Inflammatory macrophage (primary cell): ENCODE data around the gene COG3.
"Not testable (repeated sequence)": the region's sequence is repeated elsewhere in the genome, so short reads cannot be mapped to it uniquely, and the experiment has no call there.

Source experiments
- DNase-seq, 2 donors: peaks; one replicate each; pipeline ENCODE4 v3.0.0-alpha.2; 2020 to 2022
- total RNA-seq, 18 experiments: gene quantifications; one replicate each; lab custom pipeline; 2026; ENCODE audit warnings: mixed read lengths in 6 of 18, inconsistent platforms in 2 of 18; lab: John Stamatoyannopoulos, UW

The COG3 gene
- total RNA-seq: 30.5 to 54.7 (median 45.6) reads per million in 18 experiments

GRCh38 chr13:45464687-45465453 lies at the start of gene COG3:
COG3 (plus strand) TSS chr13:45464939; CDS start chr13:45465037, 98 bp downstream.
- peak; percentile 96 to 98 for DNase-seq

GRCh38 chr13:45415112-45415511 lies 49.6 kb upstream of the COG3 start:
- DNase-seq: no peak

- no peak for DNase-seq
Observed at GRCh38 chr13:45416516-45417128, 48.1 kb upstream of the COG3 start.

GRCh38 chr13:45417790-45418534 lies 46.8 kb upstream of the COG3 start, which contains the start of gene SLC25A30:
SLC25A30 (minus strand) TSS chr13:45418373; CDS start chr13:45411425, 6,948 bp downstream.
- DNase-seq: peak; percentile 91 to 95

- DNase-seq: not testable (repeated sequence)
Observed at GRCh38 chr13:45419389-45419788, 45.4 kb upstream of the COG3 start.

- DNase-seq: no peak
Observed at GRCh38 chr13:45419945-45420344, 44.8 kb upstream of the COG3 start.

- no peak for DNase-seq
Observed at GRCh38 chr13:45422731-45423292, 41.9 kb upstream of the COG3 start.

GRCh38 chr13:45426056-45426841 lies 38.5 kb upstream of the COG3 start:
- peak; percentile 49 to 55 for DNase-seq

- DNase-seq: no peak
Observed at GRCh38 chr13:45432737-45433380, 31.9 kb upstream of the COG3 start.

GRCh38 chr13:45433381-45433790 lies 31.4 kb upstream of the COG3 start:
- no peak for DNase-seq

- DNase-seq: no peak
Observed at GRCh38 chr13:45434556-45435371, 30.0 kb upstream of the COG3 start.

- no peak for DNase-seq
Observed at GRCh38 chr13:45436332-45436731, 28.4 kb upstream of the COG3 start.

GRCh38 chr13:45436953-45437352 lies 27.8 kb upstream of the COG3 start:
- no peak for DNase-seq

- no peak for DNase-seq
Observed at GRCh38 chr13:45437947-45438346, 26.8 kb upstream of the COG3 start.

- DNase-seq: no peak
Observed at GRCh38 chr13:45439008-45439407, 25.7 kb upstream of the COG3 start.

GRCh38 chr13:45439781-45440462 lies 24.8 kb upstream of the COG3 start:
- no peak for DNase-seq

GRCh38 chr13:45441633-45442032 lies 23.1 kb upstream of the COG3 start:
- DNase-seq: no peak

GRCh38 chr13:45445053-45445452 lies 19.7 kb upstream of the COG3 start:
- no peak for DNase-seq

GRCh38 chr13:45446181-45446580 lies 18.6 kb upstream of the COG3 start:
- no peak for DNase-seq

GRCh38 chr13:45447050-45447661 lies 17.6 kb upstream of the COG3 start:
- no peak for DNase-seq
